ENCODE measurements around the gene C1QL1.

Gene C1QL1

GRCh38 chr17:44988044-44988942, 20.2 kb upstream of the C1QL1 start:
- DNase-seq = no peak

GRCh38 chr17:44983563-44983962, 15.5 kb upstream of the C1QL1 start:
- DNase-seq = no peak

- no peak for DNase-seq
Measured at GRCh38 chr17:44982113-44982702, 14.1 kb upstream of the C1QL1 start.

GRCh38 chr17:44981221-44981968, 13.3 kb upstream of the C1QL1 start:
- DNase-seq = no peak

- DNase-seq = no peak
Measured at GRCh38 chr17:44979426-44979995, 11.4 kb upstream of the C1QL1 start.

- DNase-seq = no peak
Measured at GRCh38 chr17:44978807-44979206, 10.7 kb upstream of the C1QL1 start.

- DNase-seq = no peak
Measured at GRCh38 chr17:44977814-44978550, 9.9 kb upstream of the C1QL1 start.

- DNase-seq = peak; percentile 35
Measured at GRCh38 chr17:44977065-44977464, 9.0 kb upstream of the C1QL1 start.

GRCh38 chr17:44976206-44976605, 8.1 kb upstream of the C1QL1 start:
- no peak for DNase-seq

- no peak for DNase-seq
Measured at GRCh38 chr17:44972953-44973352, 4.8 kb upstream of the C1QL1 start.

- no peak for DNase-seq
Measured at GRCh38 chr17:44971776-44972483, 3.8 kb upstream of the C1QL1 start.

GRCh38 chr17:44970136-44970741, 2.1 kb upstream of the C1QL1 start:
- DNase-seq = peak; percentile 23

GRCh38 chr17:44969144-44969780, 1.2 kb upstream of the C1QL1 start:
- DNase-seq = no peak

- DNase-seq = no peak
Measured at GRCh38 chr17:44967907-44968224, 237 bp downstream of the C1QL1 start.

- no peak for DNase-seq
Measured at GRCh38 chr17:44967026-44967906, 837 bp downstream of the C1QL1 start.

- no peak for DNase-seq
Measured at GRCh38 chr17:44966348-44967025, 1.6 kb downstream of the C1QL1 start.

- no peak for DNase-seq
Measured at GRCh38 chr17:44965481-44966234, 2.4 kb downstream of the C1QL1 start.

- DNase-seq = peak; percentile 46
Measured at GRCh38 chr17:44961921-44962350, 6.2 kb downstream of the C1QL1 start.

- peak; percentile 50 for DNase-seq
Measured at GRCh38 chr17:44960691-44961090, 7.4 kb downstream of the C1QL1 start.
